ENCODE data around the gene ESPNL.

DNA sequence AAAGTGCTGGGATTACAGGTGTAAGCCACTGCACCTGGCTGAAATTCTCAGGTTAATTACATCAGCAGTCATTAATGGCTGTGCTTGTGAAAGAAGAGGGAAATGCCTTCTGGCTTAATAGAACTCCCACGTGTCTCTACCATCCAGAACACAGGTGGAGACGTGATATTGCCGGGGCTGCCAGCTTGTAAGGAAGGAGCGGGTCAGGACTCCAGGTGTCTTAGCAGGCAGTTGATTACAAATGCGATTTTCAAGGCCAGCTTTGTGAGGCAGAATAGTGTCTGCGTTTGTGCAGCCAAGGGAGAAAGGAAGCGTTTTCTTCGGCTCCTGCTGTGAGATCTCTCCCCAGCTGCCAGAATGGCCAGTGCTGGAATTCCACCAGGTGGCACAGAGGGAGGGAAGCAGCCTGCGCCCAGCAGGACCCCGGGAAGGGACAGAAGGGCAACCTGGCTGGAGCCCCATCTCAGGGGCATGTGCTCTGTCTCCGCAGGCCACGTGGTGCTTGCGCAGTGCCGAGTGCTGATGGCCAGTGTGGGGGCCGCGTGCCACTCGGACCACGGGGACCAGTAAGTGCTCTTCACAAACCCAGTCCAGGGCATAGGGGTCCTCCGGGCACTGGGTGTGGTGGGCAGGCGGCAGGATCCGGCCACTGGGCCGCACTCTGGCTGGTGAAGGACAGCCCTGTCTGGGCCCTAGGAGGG is 3.7 kb upstream of the ESPNL start:
- TF ChIP-seq, protein P1, sequence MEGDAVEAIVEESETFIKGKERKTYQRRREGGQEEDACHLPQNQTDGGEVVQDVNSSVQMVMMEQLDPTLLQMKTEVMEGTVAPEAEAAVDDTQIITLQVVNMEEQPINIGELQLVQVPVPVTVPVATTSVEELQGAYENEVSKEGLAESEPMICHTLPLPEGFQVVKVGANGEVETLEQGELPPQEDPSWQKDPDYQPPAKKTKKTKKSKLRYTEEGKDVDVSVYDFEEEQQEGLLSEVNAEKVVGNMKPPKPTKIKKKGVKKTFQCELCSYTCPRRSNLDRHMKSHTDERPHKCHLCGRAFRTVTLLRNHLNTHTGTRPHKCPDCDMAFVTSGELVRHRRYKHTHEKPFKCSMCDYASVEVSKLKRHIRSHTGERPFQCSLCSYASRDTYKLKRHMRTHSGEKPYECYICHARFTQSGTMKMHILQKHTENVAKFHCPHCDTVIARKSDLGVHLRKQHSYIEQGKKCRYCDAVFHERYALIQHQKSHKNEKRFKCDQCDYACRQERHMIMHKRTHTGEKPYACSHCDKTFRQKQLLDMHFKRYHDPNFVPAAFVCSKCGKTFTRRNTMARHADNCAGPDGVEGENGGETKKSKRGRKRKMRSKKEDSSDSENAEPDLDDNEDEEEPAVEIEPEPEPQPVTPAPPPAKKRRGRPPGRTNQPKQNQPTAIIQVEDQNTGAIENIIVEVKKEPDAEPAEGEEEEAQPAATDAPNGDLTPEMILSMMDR (conservative IDR thresholded peaks at IDR 0.05): no peak
- TF ChIP-seq ZFX (IDR thresholded peaks at IDR 0.05): no peak
